MCF 10A (cell line): ENCODE results near the gene CALY. TPM values are rescaled to one million over a fixed set of nuclear protein-coding genes. Genes with fewer than 3 reads are reported as not detected.

Experiments used
- BruUV-seq: library from RNA; stranded (reverse); fragments of 400-500 nt; replicated peaks from 2 replicates; lab custom pipeline; 2021; lab: Mats Ljungman, UMichigan
- CTCF ChIA-PET: fragments of 300-600 bp; sonication (Branson Sonifier 250); formaldehyde crosslinking; extraction: SDS; loops from one replicate; lab custom pipeline; 2021; ENCODE audit warnings: antibody characterized with exemption, inconsistent platforms; lab: Yijun Ruan, JAX
- POLR2A ChIA-PET: fragments of 300-600, 350-650 bp; sonication (Branson Sonifier 250); formaldehyde crosslinking; extraction: SDS; loops from one replicate; lab custom pipeline; 2020; ENCODE audit warnings: antibody characterized with exemption, inconsistent platforms; lab: Yijun Ruan, JAX
- DNase-seq: peaks from one replicate; pipeline ENCODE4 v3.0.0-alpha.2; 2018; ENCODE audit not compliant: unreplicated experiment
- H3K27ac Mint-ChIP-seq: one replicate; pipeline ENCODE4 v1.8.0; 2022; ENCODE audit warnings: mild to moderate bottlenecking, low read depth, mixed read lengths; ENCODE audit not compliant: unreplicated experiment
- H3K27me3 Mint-ChIP-seq: one replicate; pipeline ENCODE4 v1.8.0; 2022; ENCODE audit warnings: mixed read lengths; ENCODE audit not compliant: insufficient read depth, unreplicated experiment
- H3K36me3 Mint-ChIP-seq: one replicate; pipeline ENCODE4 v1.8.0; 2022; ENCODE audit warnings: mild to moderate bottlenecking, moderate library complexity, mixed read lengths; ENCODE audit not compliant: insufficient read depth, unreplicated experiment
- H3K4me1 Mint-ChIP-seq: one replicate; pipeline ENCODE4 v1.8.0; 2022; ENCODE audit warnings: mixed read lengths; ENCODE audit not compliant: insufficient read depth, unreplicated experiment
- H3K4me3 Mint-ChIP-seq: one replicate; pipeline ENCODE4 v1.8.0; 2022; ENCODE audit warnings: mild to moderate bottlenecking, moderate library complexity, mixed read lengths; ENCODE audit not compliant: unreplicated experiment
- H3K9me3 Mint-ChIP-seq: one replicate; pipeline ENCODE4 v1.8.0; 2022; ENCODE audit warnings: mixed read lengths; ENCODE audit not compliant: unreplicated experiment
- intact Hi-C: fragments of 100-400 bp; cut with micrococcal nuclease; formaldehyde crosslinking; loops from 2 replicates; pipeline ENCODE4 v1.14.1; 2022
- total RNA-seq: library from RNA; stranded (reverse); gene quantifications from 2 replicates; pipeline ENCODE4 v1.2.3, GENCODE V29; 2022
- TF ChIP-seq, protein P1 (sequence below): fragments of 200-600 bp; IDR thresholded peaks from one replicate; pipeline ENCODE4 v1.8.0; 2022; ENCODE audit warnings: antibody characterized with exemption, mild to moderate bottlenecking; ENCODE audit not compliant: unreplicated experiment

The CALY gene
- total RNA-seq, 1 experiment from 2014 or later: not detected

DNA sequence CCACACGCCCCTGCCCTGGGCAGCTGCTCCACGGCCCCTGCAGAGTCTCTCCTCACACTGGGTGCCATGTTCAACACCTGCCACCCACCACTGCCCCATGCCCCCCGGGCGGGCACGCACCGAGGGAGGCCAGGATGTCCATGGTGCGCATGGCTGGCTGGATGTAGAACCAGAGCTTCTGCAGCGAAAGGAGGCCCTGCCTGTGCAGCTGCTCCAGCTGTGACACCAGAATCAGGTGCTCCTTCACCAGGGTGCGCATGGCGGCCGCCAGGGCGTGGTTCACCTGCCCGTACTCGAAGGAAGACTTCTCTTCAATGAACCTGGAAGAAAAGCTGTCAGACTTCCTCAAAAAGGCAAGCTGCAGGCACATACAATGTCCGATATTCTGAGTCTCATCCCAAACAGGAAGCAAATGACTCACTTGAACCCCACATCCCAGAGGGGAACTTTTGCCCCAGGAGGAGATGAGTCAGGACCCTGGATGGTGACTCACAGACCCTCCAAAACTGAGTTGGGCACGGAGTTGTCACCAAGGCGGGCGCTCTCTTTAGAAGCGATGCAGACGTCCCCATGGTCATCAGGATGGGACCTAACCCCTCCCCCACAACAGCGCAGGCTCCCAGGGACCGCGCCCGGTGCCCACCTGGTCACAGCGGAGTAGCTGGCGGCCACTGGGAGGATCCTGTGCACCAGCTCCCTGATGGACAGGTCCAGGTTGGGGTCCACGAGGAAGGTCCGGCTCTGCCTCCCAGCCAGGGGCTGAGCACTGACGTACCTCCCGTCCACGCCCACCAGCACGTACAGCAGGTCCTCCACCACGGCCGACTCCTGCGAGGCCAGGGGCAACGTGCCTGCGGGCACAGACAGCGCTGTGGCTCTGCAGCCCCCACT lies 43.5 kb downstream of the CALY start:
- peak; percentile 93 for DNase-seq

DNA sequence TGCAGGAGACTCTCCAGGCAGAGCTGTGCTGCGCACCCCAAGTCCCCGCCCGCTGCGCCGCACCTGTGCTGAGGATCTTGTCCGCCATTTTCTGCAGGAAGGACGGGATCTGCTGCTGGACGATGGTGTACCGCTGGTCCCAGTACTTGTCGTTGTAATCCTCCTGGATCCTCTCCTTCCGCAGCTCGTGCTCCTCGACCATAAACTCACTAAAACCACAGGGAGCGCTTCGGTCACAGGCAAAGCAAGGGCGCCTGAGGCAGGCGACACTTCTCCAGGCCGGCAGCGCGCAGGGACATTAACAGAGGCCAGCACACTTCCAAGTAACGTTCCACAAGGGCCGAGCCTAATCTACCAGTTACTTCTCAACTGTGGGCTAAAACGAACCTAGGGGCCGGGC lies 46.9 kb downstream of the CALY start:
- POLR2A ChIA-PET: no interaction called here
- H3K36me3 Mint-ChIP-seq: peaks cover 85% of the 10 kb centered on the region

More for the DNA sequence above, 43.5 kb downstream of the CALY start:
- Mint-ChIP-seq H3K27me3 (no peaks in the 10 kb centered on the region), H3K27ac (no peak overlapping the region), H3K4me3 (no peak overlapping the region), H3K4me1 (peaks cover 4% of the 10 kb centered on the region), H3K9me3 (no peaks in the 10 kb centered on the region), H3K36me3 (peaks cover 87% of the 10 kb centered on the region)
- POLR2A ChIA-PET: interaction anchor here (0.9 to 1.2 kb wide), 2 partner anchors 15 to 18 kb away, joined by 4 read pairs; no protein-coding TSS in a partner anchor
- BruUV-seq: no TSS peak
- intact Hi-C loops: no loop called here
- TF ChIP-seq, protein P1, sequence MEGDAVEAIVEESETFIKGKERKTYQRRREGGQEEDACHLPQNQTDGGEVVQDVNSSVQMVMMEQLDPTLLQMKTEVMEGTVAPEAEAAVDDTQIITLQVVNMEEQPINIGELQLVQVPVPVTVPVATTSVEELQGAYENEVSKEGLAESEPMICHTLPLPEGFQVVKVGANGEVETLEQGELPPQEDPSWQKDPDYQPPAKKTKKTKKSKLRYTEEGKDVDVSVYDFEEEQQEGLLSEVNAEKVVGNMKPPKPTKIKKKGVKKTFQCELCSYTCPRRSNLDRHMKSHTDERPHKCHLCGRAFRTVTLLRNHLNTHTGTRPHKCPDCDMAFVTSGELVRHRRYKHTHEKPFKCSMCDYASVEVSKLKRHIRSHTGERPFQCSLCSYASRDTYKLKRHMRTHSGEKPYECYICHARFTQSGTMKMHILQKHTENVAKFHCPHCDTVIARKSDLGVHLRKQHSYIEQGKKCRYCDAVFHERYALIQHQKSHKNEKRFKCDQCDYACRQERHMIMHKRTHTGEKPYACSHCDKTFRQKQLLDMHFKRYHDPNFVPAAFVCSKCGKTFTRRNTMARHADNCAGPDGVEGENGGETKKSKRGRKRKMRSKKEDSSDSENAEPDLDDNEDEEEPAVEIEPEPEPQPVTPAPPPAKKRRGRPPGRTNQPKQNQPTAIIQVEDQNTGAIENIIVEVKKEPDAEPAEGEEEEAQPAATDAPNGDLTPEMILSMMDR: no peak
- CTCF ChIA-PET: interaction anchor here (0.7 to 1.6 kb wide), 5 partner anchors 9 to 36 kb away, joined by 3 to 11 read pairs (median 3); no protein-coding TSS in a partner anchor

DNA sequence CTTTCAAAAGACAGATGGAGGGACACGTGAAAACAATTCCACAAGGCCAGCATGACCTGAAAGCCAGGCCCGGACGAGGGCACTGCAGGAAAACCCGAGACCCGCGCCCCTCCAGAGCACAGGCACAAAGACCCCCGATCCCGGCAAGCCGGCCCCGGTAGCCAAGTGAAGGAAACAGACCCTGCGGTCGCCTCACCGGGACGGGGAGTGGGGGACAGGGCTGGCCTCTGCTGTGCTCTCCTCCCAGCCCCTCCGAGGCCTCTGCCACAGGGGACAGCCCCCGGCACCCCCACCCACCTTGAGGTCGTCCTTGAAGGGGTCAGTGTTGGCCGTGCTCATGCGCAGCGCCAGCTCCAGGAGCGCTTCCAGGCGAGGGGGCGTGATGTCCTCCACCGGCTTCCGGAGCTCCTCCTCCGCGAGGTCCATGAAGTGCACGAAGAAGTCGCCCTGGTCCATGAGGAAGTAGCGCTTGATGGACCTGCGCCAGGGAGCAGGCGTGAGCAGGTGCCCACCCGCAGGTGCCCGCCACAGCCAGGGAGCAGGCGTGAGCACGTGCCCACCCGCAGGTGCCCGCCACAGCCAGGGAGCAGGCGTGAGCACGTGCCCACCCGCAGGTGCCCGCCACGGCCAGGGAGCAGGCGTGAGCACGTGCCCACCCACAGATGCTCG lies 48.7 kb downstream of the CALY start:
- CTCF ChIA-PET: interaction anchor here (0.6 to 2.0 kb wide), 6 partner anchors 9 to 243 kb away, joined by 3 to 14 read pairs (median 4); no protein-coding TSS in a partner anchor
- intact Hi-C loops: no loop called here
- POLR2A ChIA-PET: no interaction called here

More for the DNA sequence above, 46.9 kb downstream of the CALY start:
- no TSS peak for BruUV-seq
- CTCF ChIA-PET: no interaction called here
- Mint-ChIP-seq H3K27me3 (no peaks in the 10 kb centered on the region), H3K4me1 (peaks cover 3% of the 10 kb centered on the region), H3K9me3 (no peaks in the 10 kb centered on the region), H3K27ac (no peak overlapping the region), H3K4me3 (no peak overlapping the region)
- TF ChIP-seq, protein P1: no peak
- intact Hi-C loops: no loop called here
- DNase-seq: no peak

More for the DNA sequence above, 48.7 kb downstream of the CALY start:
- Mint-ChIP-seq H3K4me1 (no peaks in the 10 kb centered on the region), H3K9me3 (no peaks in the 10 kb centered on the region), H3K36me3 (peaks cover 79% of the 10 kb centered on the region), H3K4me3 (no peak overlapping the region), H3K27ac (no peak overlapping the region), H3K27me3 (no peaks in the 10 kb centered on the region)
- no peak for DNase-seq
- BruUV-seq: no TSS peak
- TF ChIP-seq, protein P1: no peak
